Measurements from ENCODE around the gene PFKFB4. TPM values are rescaled to one million over a fixed set of nuclear protein-coding genes. Genes with fewer than 3 reads are reported as not detected.

PFKFB4 gene
- total RNA-seq, 1 donor from 2014 or later = 3.1 TPM

Other genes with a start within 250 kb of the PFKFB4 start
- gene SPINK8, start 223.1 kb downstream of the PFKFB4 start, total RNA-seq = not detected in 2 replicates
- gene FBXW12, start 184.6 kb downstream of the PFKFB4 start, total RNA-seq = 0.13 TPM in 1 of 2 replicates, not detected in the other
- gene PLXNB1, start 126.7 kb downstream of the PFKFB4 start, total RNA-seq = 9.3 and 16.2 TPM in 2 replicates
- 17.3 and 20.7 TPM in 2 replicates for gene CCDC51, start 116.7 kb downstream of the PFKFB4 start, total RNA-seq
- gene TMA7, start 116.5 kb downstream of the PFKFB4 start, total RNA-seq = 233 and 270 TPM in 2 replicates
- 9.2 and 11.3 TPM in 2 replicates for gene ATRIP, start 110.1 kb downstream of the PFKFB4 start, total RNA-seq
- 132 and 156 TPM in 2 replicates for gene SHISA5, start 52.6 kb downstream of the PFKFB4 start, total RNA-seq
- 0.07 TPM in 1 of 2 replicates, not detected in the other for gene UCN2, start 7.0 kb upstream of the PFKFB4 start, total RNA-seq
- gene COL7A1, start 38.5 kb upstream of the PFKFB4 start, total RNA-seq = 0.13 and 0.25 TPM in 2 replicates
- 339 and 359 TPM in 2 replicates for gene UQCRC1, start 52.8 kb upstream of the PFKFB4 start, total RNA-seq
- not detected in 2 replicates for gene TMEM89, start 65.0 kb upstream of the PFKFB4 start, total RNA-seq
- gene SLC26A6, start 78.7 kb upstream of the PFKFB4 start, total RNA-seq = 10.6 and 17.3 TPM in 2 replicates
- 0.18 and 0.20 TPM in 2 replicates for gene CELSR3, start 106.1 kb upstream of the PFKFB4 start, total RNA-seq
- gene NCKIPSD, start 129.1 kb upstream of the PFKFB4 start, total RNA-seq = 6.8 and 6.9 TPM in 2 replicates
- 42.3 and 55.7 TPM in 2 replicates for gene IP6K2, start 160.4 kb upstream of the PFKFB4 start, total RNA-seq